Measurements from ENCODE around the gene PSEN2.

DNA sequence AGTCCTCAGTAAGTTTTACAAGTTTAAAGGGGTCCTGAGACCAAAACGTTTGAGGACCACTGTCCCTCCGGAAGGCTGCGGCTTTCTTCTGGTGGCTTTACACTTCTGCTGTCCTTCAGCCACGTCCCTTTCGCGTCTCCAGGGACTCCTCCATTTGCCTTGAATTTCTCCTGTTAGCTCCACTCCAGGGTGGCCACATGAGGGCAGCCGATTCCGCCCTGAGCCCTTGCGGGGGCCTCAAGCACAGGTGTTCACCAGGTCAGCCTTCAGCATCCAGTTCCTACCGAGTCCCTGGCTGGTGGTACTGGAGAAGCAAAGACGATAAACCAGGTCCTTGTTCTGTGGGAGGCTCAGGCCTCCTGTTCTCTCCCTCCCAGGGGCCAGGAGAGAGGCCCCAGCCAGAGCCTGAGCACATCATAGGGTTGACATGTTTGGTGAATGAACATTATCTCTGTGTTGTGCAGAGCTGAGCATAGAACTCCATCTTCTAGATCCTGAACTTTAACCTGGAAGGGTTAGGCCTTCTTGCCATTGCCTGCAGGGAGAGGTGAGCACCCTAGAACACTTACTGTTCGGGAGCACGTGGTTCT, 42.3 kb downstream of the PSEN2 start:
- TF ChIP-seq, protein P1, sequence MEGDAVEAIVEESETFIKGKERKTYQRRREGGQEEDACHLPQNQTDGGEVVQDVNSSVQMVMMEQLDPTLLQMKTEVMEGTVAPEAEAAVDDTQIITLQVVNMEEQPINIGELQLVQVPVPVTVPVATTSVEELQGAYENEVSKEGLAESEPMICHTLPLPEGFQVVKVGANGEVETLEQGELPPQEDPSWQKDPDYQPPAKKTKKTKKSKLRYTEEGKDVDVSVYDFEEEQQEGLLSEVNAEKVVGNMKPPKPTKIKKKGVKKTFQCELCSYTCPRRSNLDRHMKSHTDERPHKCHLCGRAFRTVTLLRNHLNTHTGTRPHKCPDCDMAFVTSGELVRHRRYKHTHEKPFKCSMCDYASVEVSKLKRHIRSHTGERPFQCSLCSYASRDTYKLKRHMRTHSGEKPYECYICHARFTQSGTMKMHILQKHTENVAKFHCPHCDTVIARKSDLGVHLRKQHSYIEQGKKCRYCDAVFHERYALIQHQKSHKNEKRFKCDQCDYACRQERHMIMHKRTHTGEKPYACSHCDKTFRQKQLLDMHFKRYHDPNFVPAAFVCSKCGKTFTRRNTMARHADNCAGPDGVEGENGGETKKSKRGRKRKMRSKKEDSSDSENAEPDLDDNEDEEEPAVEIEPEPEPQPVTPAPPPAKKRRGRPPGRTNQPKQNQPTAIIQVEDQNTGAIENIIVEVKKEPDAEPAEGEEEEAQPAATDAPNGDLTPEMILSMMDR (conservative IDR thresholded peaks at IDR 0.05 in 1 of 2, IDR thresholded peaks at IDR 0.05 in 1 of 2; ENCODE audit: extremely low read depth in 1 of 2, insufficient read depth in 1 of 2, low read depth in 1 of 2, low read length in 2 of 2), result peak; percentile 54 to 81
- TF ChIP-seq EZH2 (IDR thresholded peaks at IDR 0.05; ENCODE audit: borderline replicate concordance, low read length), result no peak
